Transverse colon (tissue), 4 donors: ENCODE data around the gene PRSS35. TPM values are rescaled to one million over a fixed set of nuclear protein-coding genes. Genes with fewer than 3 reads are reported as not detected.

Experiments used
- DNase-seq: peaks from one replicate; pipeline ENCODE4 v3.0.0-alpha.2; 2019
- H3K27ac ChIP-seq, 4 donors: fragments of 200-600 bp; sonication (generic); 2 replicates each; pipeline ENCODE4 v1.5.1; 2016 to 2018; ENCODE audit warnings: inconsistent platforms in 4 of 4
- H3K27me3 ChIP-seq: fragments of 200-600 bp; sonication (generic); 2 replicates; pipeline ENCODE4 v1.5.1; 2017; ENCODE audit warnings: inconsistent platforms
- H3K36me3 ChIP-seq, 4 donors: fragments of 200-600 bp; sonication (generic); 2 replicates each; pipeline ENCODE4 v1.5.1; 2017 to 2019; ENCODE audit warnings: inconsistent platforms in 4 of 4
- H3K4me1 ChIP-seq, 4 donors: fragments of 200-600 bp; sonication (generic); 2 replicates each; pipeline ENCODE4 v1.5.1; 2017 to 2020; ENCODE audit warnings: inconsistent platforms in 4 of 4
- H3K4me3 ChIP-seq, 4 donors: fragments of 200-600 bp; sonication (generic); 1 replicate in 1 of 4; 2 replicates in 3 of 4; pipeline versions ENCODE4 v1.5.1 to v1.6.1; 2017 to 2019; ENCODE audit warnings: inconsistent platforms in 4 of 4
- H3K9me3 ChIP-seq, 2 donors: fragments of 200-600 bp; sonication (generic); 2 replicates each; pipeline ENCODE4 v1.5.1; 2017 to 2019; ENCODE audit warnings: inconsistent platforms in 2 of 2
- CTCF ChIP-seq, 5 experiments: fragments of 200-600 bp in 3 of 5; fragments of 450-650 bp in 2 of 5; sonication (generic) in 3 of 5; IDR thresholded peaks; 1 replicate in 2 of 5; 2 replicates in 3 of 5; pipeline ENCODE4 v1.5.1; 2016 to 2017; ENCODE audit warnings: antibody characterized with exemption in 5 of 5, inconsistent platforms in 3 of 5, mild to moderate bottlenecking in 2 of 5, moderate library complexity in 1 of 5
- EP300 ChIP-seq: sonication (generic); formaldehyde crosslinking; IDR thresholded peaks from one replicate; pipeline ENCODE4 v1.6.1; 2017; ENCODE audit warnings: antibody characterized with exemption, low read depth
- POLR2A ChIP-seq: fragments of 450-650 bp; IDR thresholded peaks from one replicate; pipeline ENCODE4 v1.6.1; 2016; ENCODE audit warnings: antibody characterized with exemption, mild to moderate bottlenecking, moderate library complexity
- POLR2AphosphoS5 ChIP-seq, 3 donors: sonication (generic); formaldehyde crosslinking; IDR thresholded peaks; one replicate each; pipeline ENCODE4 v1.6.1; 2016; ENCODE audit warnings: antibody characterized with exemption in 3 of 3
- WGBS, 2 donors: methylation state at CpG; one replicate each; pipeline ENCODE4 v1.1.5; 2018; ENCODE audit warnings: low coverage in 1 of 2; 5-methylcytosine and 5-hydroxymethylcytosine counted together
- in situ Hi-C, 4 donors: fragments of 200-750 bp; cut with MboI; loops; one replicate each; pipeline versions ENCODE4 v1.15.0 to v1.15.1; 2017; ENCODE audit warnings: low sequenced_read_pairs in 3 of 4, low pct_ligation_motif_present in 1 of 4, low pct_unique_long_range_greater_than_20kb in 1 of 4
- intact Hi-C: fragments of 100-400 bp; cut with DNase I; formaldehyde crosslinking; loops from one replicate; pipeline ENCODE4 v1.15.1; 2023; ENCODE audit warnings: low total_unique reads
- total RNA-seq, 4 donors: library from RNA; depleted of rRNA; stranded (reverse); fragments of >200 nt; gene quantifications; one replicate each; pipeline ENCODE4 v1.1.0, GENCODE V29; 2016

Gene PRSS35
- total RNA-seq, 4 donors from 2014 or later, result not detected

- in situ Hi-C loops (loop anchor here (5.0 to 25.0 kb wide), 5 partner anchors 102 to 457 kb away; partner anchors contain the start of genes DOP1A (in 1 of the 4) and UBE3D (in 1 of the 4)), intact Hi-C loops (loop anchor here (5.0 kb wide), 1 partner anchor 417 kb away; no protein-coding TSS in a partner anchor)
- WGBS, 2 donors, result 71 to 73% methylated on average over 4 of the region's 4 CpGs
- Histone ChIP-seq H3K36me3 (no peaks in the 10 kb centered on the region), H3K27me3 (no peaks in the 10 kb centered on the region), H3K4me1 (no peaks in the 10 kb centered on the region), H3K9me3 (no peaks in the 10 kb centered on the region), H3K27ac (no peak overlapping the region), H3K4me3 (no peak overlapping the region)
- DNase-seq, result no peak
- no peak for TF ChIP-seq POLR2AphosphoS5 (IDR thresholded peaks at IDR 0.05)
- no peak for TF ChIP-seq POLR2A
- TF ChIP-seq CTCF (IDR thresholded peaks at IDR 0.05), result no peak
- TF ChIP-seq EP300, result no peak
Measured at GRCh38 chr6:83518816-83519480, 6.6 kb downstream of the PRSS35 start.

GRCh38 chr6:83536034-83536646 is 23.8 kb downstream of the PRSS35 start:
- no peak overlapping the region for H3K27ac ChIP-seq
- no peaks in the 10 kb centered on the region for H3K36me3 ChIP-seq
- no peaks in the 10 kb centered on the region for H3K9me3 ChIP-seq
- H3K27me3 ChIP-seq, result peaks cover 4% of the 10 kb centered on the region
- peak; percentile 38 to 71 (median 49) for TF ChIP-seq CTCF (IDR thresholded peaks at IDR 0.05)
- TF ChIP-seq EP300, result no peak
- no peaks in the 10 kb centered on the region for H3K4me1 ChIP-seq
- intact Hi-C loops, result no loop called here
- in situ Hi-C loops, result no loop called here
- H3K4me3 ChIP-seq, result no peak overlapping the region
- DNase-seq, result peak; percentile 51
- 35 to 39% methylated on average over 4 to 5 of the region's 5 CpGs for WGBS, 2 donors

GRCh38 chr6:83536647-83537589 is 24.6 kb downstream of the PRSS35 start:
- no peak overlapping the region for H3K27ac ChIP-seq
- intact Hi-C loops, result no loop called here
- no peak overlapping the region for H3K4me3 ChIP-seq
- 69 to 70% methylated on average over 4 of the region's 4 CpGs for WGBS, 2 donors
- H3K9me3 ChIP-seq, result no peaks in the 10 kb centered on the region
- no peak for DNase-seq
- in situ Hi-C loops, result no loop called here
- no peaks in the 10 kb centered on the region for H3K4me1 ChIP-seq
- H3K27me3 ChIP-seq, result peaks cover 4% of the 10 kb centered on the region
- no peaks in the 10 kb centered on the region for H3K36me3 ChIP-seq
- TF ChIP-seq POLR2A, result no peak
- no peak for TF ChIP-seq EP300
- TF ChIP-seq POLR2AphosphoS5 (IDR thresholded peaks at IDR 0.05), result no peak
- no peak for TF ChIP-seq CTCF (IDR thresholded peaks at IDR 0.05)

GRCh38 chr6:83539678-83540077 is 27.3 kb downstream of the PRSS35 start:
- no peak for DNase-seq
- H3K4me3 ChIP-seq, result no peak overlapping the region
- in situ Hi-C loops (no loop called here), intact Hi-C loops (no loop called here)
- no peaks in the 10 kb centered on the region for H3K9me3 ChIP-seq
- no peaks in the 10 kb centered on the region for H3K36me3 ChIP-seq
- WGBS, 2 donors, result 72 to 77% methylated on average over 4 of the region's 4 CpGs
- H3K27me3 ChIP-seq, result no peaks in the 10 kb centered on the region
- H3K4me1 ChIP-seq, result no peaks in the 10 kb centered on the region
- no peak overlapping the region for H3K27ac ChIP-seq
- TF ChIP-seq POLR2AphosphoS5 (IDR thresholded peaks at IDR 0.05) (no peak), EP300 (no peak), CTCF (IDR thresholded peaks at IDR 0.05) (no peak), POLR2A (no peak)
